G401 (cell line): ENCODE results near the gene PLEKHA8. TPM values are rescaled to one million over a fixed set of nuclear protein-coding genes. Genes with fewer than 3 reads are reported as not detected.
A peak's percentile ranks its signal among the peaks of the same experiment; 100 is the strongest.
"Not testable (repeated sequence)": the region's sequence is repeated elsewhere in the genome, so short reads cannot be mapped to it uniquely, and the experiment has no call there.

ENCODE experiments used
- DNase-seq: peaks from one replicate; pipeline ENCODE4 v3.0.0-alpha.2; 2015; ENCODE audit warnings: low spot score
- in situ Hi-C: cut with HindIII; loops from 2 replicates; pipeline ENCODE4 v1.10.0; 2016; ENCODE audit warnings: low sequenced_read_pairs, mixed read lengths
- total RNA-seq: library from RNA; depleted of rRNA; stranded (reverse); fragments of >200 nt; shearing (Covaris generic); gene quantifications from 2 replicates; pipeline ENCODE4 v1.2.3, GENCODE V29; 2014

The PLEKHA8 gene
- total RNA-seq, 1 experiment from 2014 or later, result 21.5 TPM

DNA sequence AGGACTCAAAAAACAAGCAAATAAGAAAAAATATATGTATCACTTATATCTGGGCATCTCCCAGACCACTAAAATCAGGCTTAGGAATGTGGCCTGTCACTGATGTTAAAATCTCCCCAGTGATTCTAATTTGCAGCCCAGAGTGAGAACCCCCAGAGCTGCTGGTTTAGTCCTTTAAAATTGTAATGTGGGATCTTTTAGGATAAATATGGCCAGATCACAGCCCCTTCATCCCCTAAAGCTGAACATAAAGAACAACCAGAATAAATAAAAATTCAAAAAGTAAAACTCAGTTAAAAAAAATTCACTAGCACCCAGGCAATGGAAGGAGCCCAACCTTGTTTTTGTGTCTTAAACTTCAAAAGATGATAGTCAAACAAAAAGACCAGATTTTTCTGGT lies 60.1 kb downstream of the PLEKHA8 start:
- in situ Hi-C loops, result no loop called here
- no peak for DNase-seq

DNA sequence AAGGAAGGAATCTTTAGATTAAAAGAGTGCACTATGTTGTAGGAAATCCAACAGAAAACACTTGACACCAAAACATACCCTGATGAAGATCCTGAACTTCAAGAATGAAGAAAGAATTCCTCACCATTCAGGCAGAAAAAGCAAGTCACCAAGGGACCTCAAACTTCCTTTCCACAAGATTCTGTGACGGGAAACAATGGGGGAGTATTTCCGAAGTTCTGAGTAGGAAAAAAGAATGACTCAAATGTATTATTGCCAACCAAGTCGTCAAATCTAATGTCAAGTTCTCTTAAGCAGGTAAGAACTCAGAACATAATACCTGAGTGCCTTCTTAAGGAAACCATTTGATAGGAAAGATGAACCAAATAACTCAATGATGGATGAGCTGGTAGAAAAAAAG lies 61.9 kb downstream of the PLEKHA8 start:
- in situ Hi-C loops, result no loop called here
- no peak for DNase-seq

DNA sequence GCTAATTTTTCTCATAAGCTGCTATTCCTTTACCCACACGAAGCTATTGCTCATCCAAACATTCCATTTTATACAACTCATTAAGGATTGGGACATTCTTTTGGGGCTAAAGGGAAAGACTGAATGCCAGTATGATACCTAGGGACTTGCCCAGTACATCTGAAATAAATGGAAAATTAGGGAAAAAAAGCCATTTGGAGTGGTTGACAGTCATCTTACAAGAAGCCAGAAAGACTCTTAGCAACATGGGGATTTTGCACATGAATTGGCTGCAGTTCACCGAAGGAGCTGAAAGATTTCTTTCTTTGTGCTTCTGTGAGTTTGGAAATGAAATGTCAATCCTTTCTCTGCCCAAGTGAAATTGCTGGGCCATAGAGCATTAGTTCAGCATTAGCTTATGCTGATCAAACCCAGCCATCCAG lies 63.3 kb downstream of the PLEKHA8 start:
- DNase-seq, result peak; percentile 15
- in situ Hi-C loops, result no loop called here

DNA sequence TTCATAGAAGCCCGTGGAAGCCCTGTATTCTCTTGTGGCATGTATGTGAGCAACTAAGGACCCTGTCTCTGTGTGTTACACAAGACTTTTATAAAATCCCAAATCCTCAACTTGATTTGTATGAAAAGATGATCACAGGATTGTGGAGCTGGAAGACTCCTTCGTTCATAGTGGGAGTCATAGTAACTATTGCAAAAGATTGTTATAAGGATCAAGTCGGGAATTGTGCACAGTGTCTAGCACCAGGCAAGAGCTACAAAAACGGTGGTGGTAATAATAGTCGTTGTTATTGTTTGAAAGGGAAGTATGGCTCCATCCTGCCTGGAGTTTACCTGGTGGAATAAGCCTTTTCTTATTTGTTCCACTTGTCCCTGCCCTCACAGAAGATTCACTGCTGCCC lies 63.8 kb downstream of the PLEKHA8 start:
- in situ Hi-C loops, result no loop called here
- DNase-seq, result no peak

DNA sequence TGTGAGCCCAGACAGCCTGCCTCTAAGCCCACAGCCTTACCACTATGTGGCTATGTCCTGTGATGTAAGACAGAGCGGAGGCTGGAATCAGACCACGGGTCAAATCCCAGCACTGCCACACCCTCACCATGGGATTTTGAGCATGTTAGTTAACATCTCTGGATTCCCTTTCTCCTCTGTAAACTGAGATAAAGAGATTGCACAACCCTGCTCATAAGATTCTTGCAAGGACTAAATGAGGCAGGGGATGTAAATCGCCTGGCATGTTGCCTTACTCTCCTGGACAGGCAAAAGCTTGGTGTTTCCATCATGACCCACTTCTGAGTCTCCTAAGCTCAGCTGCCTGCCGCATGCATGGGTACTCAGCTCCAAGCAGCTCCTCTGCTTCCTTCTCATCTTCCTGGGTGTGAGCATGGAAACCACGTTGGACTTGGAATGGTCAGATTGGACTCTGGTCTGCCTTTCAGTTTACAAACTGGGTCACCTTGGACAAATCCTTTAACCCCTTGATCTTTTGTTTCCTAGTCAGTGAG lies 65.3 kb downstream of the PLEKHA8 start:
- no peak for DNase-seq
- in situ Hi-C loops, result no loop called here

DNA sequence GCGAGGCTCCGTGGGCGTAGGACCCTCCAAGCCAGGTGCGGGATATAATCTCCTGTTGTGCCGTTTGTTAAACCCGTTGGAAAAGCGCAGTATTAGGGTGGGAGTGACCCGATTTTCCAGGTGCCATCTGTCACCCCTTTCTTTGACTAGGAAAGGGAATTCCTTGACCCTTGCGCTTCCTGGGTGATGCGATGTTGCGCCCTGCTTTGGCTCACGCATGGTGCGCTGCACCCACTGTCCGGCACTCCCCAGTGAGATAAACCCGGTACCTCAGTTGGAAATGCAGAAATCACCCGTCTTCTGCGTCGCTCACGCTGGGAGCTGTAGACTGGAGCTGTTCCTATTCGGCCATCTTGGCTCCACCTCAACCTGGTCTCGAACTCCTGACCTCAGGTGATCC lies 70.4 kb downstream of the PLEKHA8 start:
- DNase-seq, in situ Hi-C loops: not testable (repeated sequence)

DNA sequence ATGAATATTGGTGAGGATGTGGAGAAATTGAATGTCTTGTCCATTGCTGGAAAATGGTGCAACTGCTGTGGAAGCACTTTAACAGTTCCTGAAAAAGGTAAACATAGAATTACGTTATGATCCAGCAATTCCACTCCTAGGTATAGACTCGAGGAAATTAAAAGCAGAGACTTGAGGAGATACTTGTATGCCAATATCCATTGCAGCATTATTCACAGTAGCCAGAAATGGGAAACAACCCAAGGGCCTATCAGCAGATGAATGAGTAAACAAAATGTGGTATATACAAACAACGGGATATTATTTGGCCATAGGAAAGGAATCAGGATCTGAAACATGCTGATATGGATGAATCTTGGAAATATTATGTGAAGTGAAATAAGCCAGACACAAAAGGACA lies 74.1 kb downstream of the PLEKHA8 start:
- in situ Hi-C loops, result no loop called here
- DNase-seq, result no peak

DNA sequence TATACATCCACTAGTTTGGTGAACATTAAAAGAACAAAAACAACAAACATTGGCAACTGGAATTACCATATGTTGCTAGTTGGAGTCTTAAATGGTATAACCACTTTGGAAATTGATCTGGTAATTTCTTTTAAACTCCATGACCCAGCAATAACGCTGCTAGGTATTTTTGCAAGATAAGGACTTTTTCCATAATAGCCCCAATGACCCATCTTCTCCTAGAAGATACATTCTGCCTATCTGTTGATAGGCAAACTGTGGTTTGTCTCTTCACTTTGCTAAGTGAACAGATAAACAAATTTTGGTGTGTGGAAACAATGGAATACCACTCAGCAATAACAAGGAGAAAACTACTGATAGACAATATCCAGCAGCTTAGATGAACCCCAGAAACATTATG lies 75.9 kb downstream of the PLEKHA8 start:
- DNase-seq, result no peak
- in situ Hi-C loops, result no loop called here

DNA sequence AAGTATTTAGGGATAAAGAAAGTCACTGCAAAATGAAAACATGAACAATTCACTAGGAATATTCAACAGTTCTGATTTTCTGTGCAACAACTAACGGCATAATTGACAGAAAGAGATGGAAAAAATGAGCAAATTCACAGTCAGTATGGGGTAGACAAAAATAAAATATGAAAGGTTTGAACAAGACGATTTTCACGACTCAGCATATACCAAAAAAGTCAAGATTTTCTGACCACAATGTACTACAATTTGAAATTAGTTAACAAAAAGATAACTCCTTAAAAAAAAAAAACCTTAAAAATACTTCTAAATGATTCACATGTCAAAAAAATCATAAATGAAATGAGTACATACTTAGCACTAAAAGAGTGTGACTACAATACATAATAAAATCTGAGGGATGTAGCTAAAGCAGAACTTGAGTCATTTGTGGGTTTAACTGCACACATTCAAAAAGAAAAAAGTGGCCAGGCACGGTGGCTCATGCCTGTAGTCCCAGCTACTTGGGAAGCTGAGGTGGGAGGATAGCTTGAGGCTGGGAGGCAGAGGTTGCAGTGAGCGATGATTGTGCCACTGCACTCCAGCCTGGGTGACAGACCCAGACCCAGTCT lies 84.0 kb downstream of the PLEKHA8 start:
- DNase-seq, result no peak
- in situ Hi-C loops, result no loop called here

DNA sequence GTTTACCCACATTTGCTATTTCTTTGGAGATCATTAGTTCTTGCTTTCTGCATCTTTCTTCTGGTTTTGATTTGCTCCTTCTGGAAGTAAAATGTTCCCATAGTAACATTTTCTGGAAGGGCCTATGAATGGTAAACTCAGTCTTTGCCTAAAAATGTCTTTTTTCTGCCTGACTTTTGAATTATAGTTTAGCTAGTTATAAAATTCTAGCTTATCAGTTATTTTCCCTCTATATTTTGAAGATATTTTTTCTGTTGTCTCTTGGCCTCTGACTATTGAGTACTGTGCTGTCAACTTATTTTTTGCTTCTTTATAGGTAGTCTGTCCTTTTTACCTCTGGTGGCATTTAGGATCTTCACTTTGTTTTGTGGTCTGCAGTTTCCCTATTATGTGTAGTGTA lies 84.9 kb downstream of the PLEKHA8 start:
- in situ Hi-C loops, result no loop called here
- no peak for DNase-seq

DNA sequence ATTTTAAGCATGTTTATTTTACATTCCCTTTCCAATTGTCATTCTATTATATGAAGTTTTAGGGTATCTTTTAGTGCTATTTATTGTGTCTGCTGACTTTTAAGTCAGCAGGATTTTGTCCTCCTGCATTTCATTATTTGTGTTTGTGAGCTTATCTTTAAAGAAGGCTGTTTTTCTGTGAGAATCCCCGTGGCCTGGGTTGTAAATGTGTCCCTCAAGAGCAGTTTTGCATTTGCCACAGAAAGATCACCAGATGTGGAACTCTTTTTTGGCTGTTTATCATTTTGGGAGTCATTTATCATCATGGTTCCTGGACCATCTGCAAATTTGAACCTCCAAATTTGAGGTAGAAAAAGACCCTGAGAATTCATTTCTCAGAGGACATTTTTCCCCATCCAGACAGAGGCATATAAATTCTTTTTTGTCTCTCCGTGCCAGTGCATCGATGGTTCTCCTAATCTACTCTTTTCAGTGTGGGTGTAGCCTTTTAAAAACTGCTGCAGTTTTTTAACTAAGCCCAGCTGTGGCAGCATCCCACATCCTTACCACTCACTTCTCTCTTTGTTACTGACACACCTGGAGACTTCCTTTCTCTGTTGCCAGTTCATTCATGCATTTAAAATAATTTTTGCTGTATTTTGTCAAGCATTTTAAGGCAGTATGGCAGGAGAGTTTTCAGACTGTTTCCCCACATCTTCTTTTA lies 86.5 kb downstream of the PLEKHA8 start:
- in situ Hi-C loops, result no loop called here

DNA sequence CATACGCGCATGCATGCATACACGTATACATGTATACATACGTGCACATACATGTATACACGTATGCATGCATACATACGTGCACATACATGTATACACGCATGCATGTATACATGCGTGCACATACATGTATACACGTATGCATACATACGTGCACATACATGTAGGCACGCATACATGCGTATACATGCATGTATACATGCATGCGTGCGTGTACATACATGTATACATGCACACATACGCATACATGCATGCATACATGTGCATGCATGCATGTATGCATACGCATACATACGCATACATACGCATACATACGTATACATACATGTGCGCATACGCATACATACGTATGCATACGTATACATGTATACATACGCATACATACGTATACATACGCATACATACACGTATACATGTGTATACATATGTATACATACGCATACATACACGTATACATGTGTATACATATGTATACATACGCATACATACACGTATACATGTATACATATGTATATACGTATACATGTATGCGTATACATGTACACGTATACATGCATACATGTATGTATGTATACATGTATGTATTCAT lies 87.6 kb downstream of the PLEKHA8 start:
- in situ Hi-C loops, result no loop called here
- no peak for DNase-seq

More for the DNA sequence above, 86.5 kb downstream of the PLEKHA8 start:
- no peak for DNase-seq

DNA sequence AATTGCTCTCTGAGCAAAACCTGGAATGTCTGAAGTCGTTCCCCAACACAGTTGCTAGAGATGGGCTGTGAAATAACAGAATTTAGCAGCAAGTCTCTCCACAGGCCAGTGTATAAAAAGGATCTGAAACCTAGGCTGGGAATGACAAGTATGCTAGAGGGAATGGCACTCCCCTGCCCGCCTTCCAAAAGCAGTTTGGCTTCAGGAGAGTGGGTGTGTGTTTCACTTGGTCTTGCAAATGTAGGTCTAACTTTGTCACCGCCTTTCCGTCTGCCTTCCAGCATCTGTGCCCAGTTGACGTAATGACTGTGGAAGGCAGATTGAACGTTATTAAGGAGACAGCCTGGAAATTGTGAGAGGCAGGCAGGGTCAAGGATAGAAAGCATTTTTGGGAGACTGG lies 88.6 kb downstream of the PLEKHA8 start:
- in situ Hi-C loops, result no loop called here
- peak; percentile 22 for DNase-seq

DNA sequence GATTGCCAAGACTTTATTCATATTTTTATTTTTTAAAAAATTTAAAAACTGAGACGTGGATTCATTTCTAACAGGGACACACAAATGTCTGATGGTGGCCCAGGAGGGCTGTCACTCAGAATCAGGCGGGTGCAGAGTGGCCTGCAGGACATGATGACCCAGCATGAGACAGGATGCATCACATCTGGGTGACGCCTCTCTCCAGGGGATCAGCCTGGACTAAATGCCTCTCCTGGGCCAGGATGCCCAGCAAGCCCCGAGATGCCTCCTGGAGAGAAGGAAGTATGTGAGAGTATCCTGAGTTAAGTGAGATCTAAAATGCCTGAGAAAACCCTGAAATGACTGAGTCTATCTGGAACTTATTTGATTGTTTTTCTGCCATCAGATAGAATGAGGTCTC lies 89.7 kb downstream of the PLEKHA8 start:
- DNase-seq, result no peak
- in situ Hi-C loops, result no loop called here

DNA sequence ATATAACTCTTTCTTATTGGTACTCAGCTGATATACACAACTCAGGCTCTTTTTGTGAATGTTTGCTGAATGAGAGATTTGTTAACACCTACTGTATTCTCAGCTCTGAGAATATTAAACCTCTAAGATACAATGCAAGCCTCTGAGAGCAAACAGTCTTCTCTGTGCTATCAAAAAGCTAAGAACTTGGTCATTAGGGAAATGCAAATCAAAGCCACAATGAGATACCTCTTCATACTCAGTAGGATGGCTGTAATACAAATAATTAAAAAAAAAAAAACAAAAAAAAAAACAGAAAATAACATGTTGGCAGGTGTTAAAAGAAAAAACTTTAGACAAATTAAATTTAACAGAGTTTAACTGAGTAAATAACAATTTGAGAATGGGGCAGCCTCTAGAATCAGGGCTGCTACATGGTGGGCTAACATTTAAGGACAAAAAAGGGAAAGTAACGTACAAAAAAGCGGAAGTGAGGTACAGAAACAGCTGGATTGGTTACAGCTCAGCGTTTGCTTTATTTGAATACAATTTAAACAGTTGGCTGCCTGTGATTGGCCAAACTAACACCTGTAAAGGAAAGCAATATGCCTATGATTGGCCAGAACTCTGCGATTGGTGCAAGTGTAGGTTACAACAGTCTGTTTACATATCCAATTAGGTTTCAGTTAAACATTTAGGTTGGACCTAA lies 91.8 kb downstream of the PLEKHA8 start:
- no peak for DNase-seq
- in situ Hi-C loops, result no loop called here

DNA sequence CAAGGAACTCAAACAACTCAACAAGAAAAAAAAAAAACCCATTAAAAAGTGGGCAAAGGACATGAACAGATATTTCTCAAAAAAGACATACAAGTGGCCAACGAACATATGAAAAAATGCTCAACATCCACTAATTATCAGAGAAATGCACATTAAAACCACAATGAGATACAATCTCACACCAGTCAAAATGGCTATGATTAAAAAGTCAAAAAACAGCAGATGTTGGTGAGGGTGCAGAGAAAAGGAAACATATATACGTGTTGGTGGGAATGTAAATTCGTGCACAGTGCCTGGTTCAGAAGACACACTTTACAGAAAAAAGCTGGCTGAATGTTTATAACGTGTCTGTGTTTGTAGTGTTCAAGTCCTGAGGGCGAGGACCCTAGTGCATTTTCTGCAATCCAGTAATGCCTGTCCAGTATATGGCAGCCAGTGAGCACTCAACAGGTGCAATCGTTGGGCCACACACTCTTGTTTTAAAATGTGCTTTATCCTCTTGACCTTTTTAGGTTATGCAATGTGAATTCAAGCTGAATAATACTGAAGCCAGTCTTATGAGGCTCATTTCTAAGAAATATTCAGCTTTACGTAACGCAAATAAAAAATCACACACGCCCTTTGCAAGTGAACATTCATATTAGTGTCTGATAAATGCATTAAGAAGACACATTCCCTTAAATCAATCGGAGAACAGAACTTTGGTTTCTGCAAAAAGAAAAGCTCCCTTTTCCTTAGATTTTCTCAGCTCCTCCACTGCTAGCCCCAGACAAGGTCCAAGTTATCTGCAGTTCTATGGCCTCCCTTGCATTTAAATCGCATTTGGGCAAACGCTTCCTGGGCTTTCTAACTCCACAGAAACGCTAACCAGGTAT lies 105.8 kb downstream of the PLEKHA8 start:
- DNase-seq, result no peak
- in situ Hi-C loops, result no loop called here

DNA sequence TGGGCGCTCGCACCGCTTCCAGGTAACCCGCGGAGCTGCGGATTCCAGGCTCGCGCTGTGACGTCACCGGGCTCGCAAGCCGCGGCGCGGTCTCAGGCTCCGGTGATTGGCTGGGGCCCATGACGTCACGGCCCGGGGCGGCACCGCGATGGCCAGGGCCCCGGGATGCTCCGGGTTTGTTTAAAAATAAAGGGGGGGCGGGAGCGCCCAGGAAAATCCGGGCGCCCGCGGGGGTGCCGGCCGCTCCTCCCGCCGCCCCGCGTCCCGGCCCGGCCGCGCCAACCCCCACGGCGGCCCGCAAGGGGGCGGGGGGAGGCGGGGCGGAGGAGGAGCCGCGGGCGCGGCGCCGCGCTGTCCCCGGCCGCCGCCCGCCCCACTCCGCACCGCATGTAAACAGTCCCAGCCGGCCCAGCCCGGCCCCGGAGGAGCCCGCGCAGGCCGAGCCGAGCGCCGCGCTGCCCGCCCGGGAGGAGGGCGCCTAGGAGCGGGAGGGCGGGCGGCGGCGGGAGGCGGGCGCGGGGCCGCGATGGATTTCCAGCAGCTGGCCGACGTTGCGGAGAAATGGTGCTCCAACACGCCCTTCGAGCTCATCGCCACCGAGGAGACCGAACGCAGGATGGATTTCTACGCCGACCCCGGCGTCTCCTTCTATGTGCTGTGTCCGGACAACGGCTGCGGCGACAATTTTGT lies 106.5 kb downstream of the PLEKHA8 start, which contains the start of gene MTURN:
Gene MTURN, plus strand, starts transcription at position 376 of the 690 bp plus-strand sequence. Its CDS starts 151 bp downstream, at position 527.
- in situ Hi-C loops, result no loop called here
- peak; percentile 90 for DNase-seq
